Osteocyte (in vitro differentiated cells): ENCODE data around the gene PLEKHG3. TPM values are rescaled to one million over a fixed set of nuclear protein-coding genes. Genes with fewer than 3 reads are reported as not detected.
A peak's percentile ranks its signal among the peaks of the same experiment; 100 is the strongest.

Experiments used
- DNase-seq: peaks from one replicate; pipeline ENCODE4 v3.0.0; 2021; ENCODE audit warnings: mixed read lengths; ENCODE audit not compliant: unreplicated experiment; ENCODE audit errors: extremely low spot score
- H3K27ac Mint-ChIP-seq: one replicate; pipeline ENCODE4 v1.8.0; 2021; ENCODE audit warnings: mild to moderate bottlenecking, mixed read lengths; ENCODE audit not compliant: unreplicated experiment
- H3K27me3 Mint-ChIP-seq: one replicate; pipeline ENCODE4 v1.8.0; 2021; ENCODE audit warnings: mixed read lengths; ENCODE audit not compliant: unreplicated experiment
- H3K36me3 Mint-ChIP-seq: one replicate; pipeline ENCODE4 v1.8.0; 2021; ENCODE audit warnings: mixed read lengths; ENCODE audit not compliant: unreplicated experiment
- H3K4me1 Mint-ChIP-seq: one replicate; pipeline ENCODE4 v1.8.0; 2021; ENCODE audit warnings: mixed read lengths; ENCODE audit not compliant: unreplicated experiment
- H3K4me3 Mint-ChIP-seq: one replicate; pipeline ENCODE4 v1.8.0; 2021; ENCODE audit warnings: mild to moderate bottlenecking, moderate library complexity, mixed read lengths; ENCODE audit not compliant: unreplicated experiment
- H3K9me3 Mint-ChIP-seq: one replicate; pipeline ENCODE4 v1.8.0; 2021; ENCODE audit warnings: mixed read lengths; ENCODE audit not compliant: unreplicated experiment
- CTCF ChIP-seq: fragments of 200-600 bp; sonication (generic); IDR thresholded peaks from 2 replicates; pipeline ENCODE4 v1.5.0; 2021; ENCODE audit warnings: antibody characterized with exemption, mild to moderate bottlenecking, moderate library complexity
- total RNA-seq: library from RNA; stranded (reverse); gene quantifications from 2 replicates; pipeline ENCODE4 v1.2.1, GENCODE V29; 2021

The PLEKHG3 gene
- total RNA-seq, 1 donor from 2014 or later = 96.3 TPM

DNA sequence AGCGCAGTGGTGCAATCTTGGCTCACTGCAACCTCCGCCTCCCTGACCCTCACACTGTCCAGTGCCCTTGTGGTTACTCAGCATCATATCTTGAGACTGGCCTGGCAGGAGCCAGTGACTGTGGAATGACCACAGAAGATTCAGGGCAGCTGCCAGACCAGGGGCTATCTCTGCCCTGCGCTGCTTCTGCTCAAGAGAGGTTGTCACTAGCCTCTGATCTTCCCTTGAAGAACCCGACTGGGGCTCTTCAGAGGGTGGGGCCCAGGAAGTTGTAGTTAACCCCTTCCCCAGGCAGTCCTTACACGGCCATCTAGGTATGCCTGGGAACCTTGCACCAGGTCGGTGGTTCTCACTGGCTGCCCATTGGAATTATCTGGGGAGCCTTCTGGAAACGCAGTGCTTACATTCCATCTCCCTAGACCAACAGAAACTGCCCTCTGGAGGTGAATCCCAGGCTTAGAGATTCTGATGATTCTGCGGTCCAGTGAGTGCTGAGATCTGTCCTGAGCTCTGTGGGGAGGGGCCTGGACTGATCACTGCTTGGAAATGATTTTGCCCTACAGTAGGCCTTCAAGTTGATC is 41.4 kb downstream of the PLEKHG3 start:
- no peaks in the 10 kb centered on the region for H3K9me3 Mint-ChIP-seq
- H3K27ac Mint-ChIP-seq = peak overlapping the region; percentile 64
- DNase-seq = no peak
- H3K4me1 Mint-ChIP-seq = peaks cover 24% of the 10 kb centered on the region
- no peak overlapping the region for H3K4me3 Mint-ChIP-seq
- peak; percentile 31 for TF ChIP-seq CTCF
- H3K27me3 Mint-ChIP-seq = no peaks in the 10 kb centered on the region
- H3K36me3 Mint-ChIP-seq = peaks cover 55% of the 10 kb centered on the region

DNA sequence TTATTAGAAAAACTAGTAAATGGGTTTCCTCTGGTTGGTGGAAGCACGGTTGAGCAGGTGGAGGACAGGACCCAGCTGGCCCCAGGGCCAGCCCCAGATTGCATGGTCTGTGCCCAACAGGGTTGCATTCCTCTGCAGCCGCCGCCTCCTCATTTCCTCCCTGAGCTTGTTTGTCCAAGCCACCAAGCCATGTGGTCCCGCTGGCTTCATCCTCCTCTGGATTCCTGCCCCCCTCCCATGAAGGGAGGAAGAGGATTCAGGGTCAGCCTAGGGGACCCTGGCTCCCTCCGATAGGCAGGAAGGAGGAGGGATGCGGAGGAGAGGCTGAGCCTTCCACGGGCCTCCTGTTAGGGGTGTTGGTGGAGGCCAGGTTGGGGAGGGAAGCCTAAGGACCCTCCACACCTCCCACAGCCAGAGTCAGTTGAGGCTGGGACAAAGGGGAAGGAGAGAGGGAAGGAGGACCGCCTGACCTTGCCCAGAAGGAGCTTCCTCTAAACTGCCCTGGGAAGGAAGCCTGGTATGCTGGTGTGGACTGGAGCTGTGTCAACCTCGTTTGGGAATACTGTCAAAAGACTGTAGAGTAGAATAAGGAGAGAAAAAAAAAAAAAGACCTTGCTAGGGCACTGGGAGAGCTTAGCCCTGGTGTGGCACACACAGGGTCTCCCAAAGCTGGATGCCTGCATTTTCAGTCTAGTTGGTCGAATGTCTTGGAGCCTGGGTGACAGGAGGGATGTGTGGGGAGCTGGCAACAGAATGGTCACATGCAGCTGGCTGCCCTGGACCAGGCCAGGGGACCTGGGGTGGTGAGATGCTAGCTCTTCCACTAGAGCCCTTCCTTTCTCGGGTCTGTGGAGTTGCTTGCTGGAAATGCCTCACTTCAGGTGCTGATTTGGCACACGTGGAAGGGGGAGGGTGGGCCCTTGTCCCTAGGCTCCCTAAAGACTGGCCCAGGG is 42.4 kb downstream of the PLEKHG3 start:
- no peak for TF ChIP-seq CTCF
- H3K27ac Mint-ChIP-seq = peak overlapping the region; percentile 76
- H3K4me3 Mint-ChIP-seq = no peak overlapping the region
- H3K9me3 Mint-ChIP-seq = no peaks in the 10 kb centered on the region
- no peak for DNase-seq
- no peaks in the 10 kb centered on the region for H3K27me3 Mint-ChIP-seq
- peaks cover 24% of the 10 kb centered on the region for H3K4me1 Mint-ChIP-seq
- peaks cover 50% of the 10 kb centered on the region for H3K36me3 Mint-ChIP-seq

GRCh38 chr14:64747327-64747726 is 43.1 kb downstream of the PLEKHG3 start:
- Mint-ChIP-seq H3K27me3 (no peaks in the 10 kb centered on the region), H3K4me1 (peaks cover 24% of the 10 kb centered on the region), H3K36me3 (peaks cover 42% of the 10 kb centered on the region), H3K27ac (no peak overlapping the region), H3K9me3 (no peaks in the 10 kb centered on the region), H3K4me3 (no peak overlapping the region)
- DNase-seq = no peak
- TF ChIP-seq CTCF = no peak

DNA sequence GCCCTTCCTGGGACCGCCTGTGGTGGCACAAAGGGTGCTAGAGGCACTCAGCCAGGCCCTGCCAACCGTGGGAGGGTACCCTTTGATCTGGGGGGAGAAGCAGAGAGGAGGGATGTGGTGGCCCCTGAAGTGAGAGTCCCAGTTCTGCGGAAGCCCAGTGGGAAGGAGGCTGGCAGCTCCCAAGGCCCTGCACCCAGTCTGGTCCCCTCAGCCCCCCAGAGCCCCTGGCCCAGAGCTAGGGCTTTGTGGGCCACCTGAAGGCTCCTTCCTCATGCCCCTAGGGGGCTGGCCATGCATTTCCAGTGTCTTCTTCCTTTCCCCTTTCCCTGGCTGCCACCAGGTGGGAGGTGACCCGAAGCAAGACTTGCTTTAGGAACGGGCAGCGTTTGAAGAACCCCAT is 44.3 kb downstream of the PLEKHG3 start:
- H3K4me3 Mint-ChIP-seq = no peak overlapping the region
- TF ChIP-seq CTCF = no peak
- peaks cover 24% of the 10 kb centered on the region for H3K4me1 Mint-ChIP-seq
- H3K9me3 Mint-ChIP-seq = no peaks in the 10 kb centered on the region
- no peak for DNase-seq
- no peak overlapping the region for H3K27ac Mint-ChIP-seq
- no peaks in the 10 kb centered on the region for H3K27me3 Mint-ChIP-seq
- H3K36me3 Mint-ChIP-seq = peaks cover 36% of the 10 kb centered on the region
